H9 (cell line): Measurements from ENCODE around the gene ATG7. TPM values are rescaled to one million over a fixed set of nuclear protein-coding genes. Genes with fewer than 3 reads are reported as not detected.

ENCODE experiments used
- DNase-seq: peaks from one replicate; pipeline ENCODE4 v3.0.0-alpha.2; 2017
- H2AFZ ChIP-seq: one replicate; pipeline ENCODE4 v1.6.1; 2013; ENCODE audit warnings: mild to moderate bottlenecking, low read length, control low read depth, moderate library complexity
- H2AK5ac ChIP-seq: 2 replicates; pipeline ENCODE4 v1.6.1; 2013; ENCODE audit warnings: low read length, control low read depth, mixed read lengths; ENCODE audit not compliant: insufficient read length
- H2BK120ac ChIP-seq: one replicate; pipeline ENCODE4 v1.6.1; 2013; ENCODE audit warnings: low read depth, mild to moderate bottlenecking, low read length, control low read depth, inconsistent platforms; ENCODE audit not compliant: poor library complexity, severe bottlenecking
- H2BK12ac ChIP-seq: 2 replicates; pipeline ENCODE4 v1.6.1; 2013; ENCODE audit warnings: low read length, control low read depth, mixed read lengths, low read depth; ENCODE audit not compliant: insufficient read length
- H2BK15ac ChIP-seq: 2 replicates; pipeline ENCODE4 v1.6.1; 2013; ENCODE audit warnings: low read depth, low read length, control low read depth
- H2BK20ac ChIP-seq: one replicate; pipeline ENCODE4 v1.6.1; 2013; ENCODE audit warnings: low read depth, mild to moderate bottlenecking, low read length, control low read depth, inconsistent platforms; ENCODE audit not compliant: poor library complexity, severe bottlenecking
- H2BK5ac ChIP-seq: 2 replicates; pipeline ENCODE4 v1.6.1; 2013; ENCODE audit warnings: low read length, control low read depth, mixed read lengths; ENCODE audit not compliant: insufficient read length
- H3K14ac ChIP-seq: 2 replicates; pipeline ENCODE4 v1.6.1; 2013; ENCODE audit warnings: low read length, control low read depth; ENCODE audit not compliant: insufficient read depth
- H3K18ac ChIP-seq: 2 replicates; pipeline ENCODE4 v1.6.1; 2013; ENCODE audit warnings: low read depth, mild to moderate bottlenecking, mixed read lengths, low read length, control low read depth; ENCODE audit not compliant: insufficient read length
- H3K23ac ChIP-seq: 2 replicates; pipeline ENCODE4 v1.6.1; 2013; ENCODE audit warnings: low read length, control low read depth, mixed read lengths, low read depth; ENCODE audit not compliant: insufficient read length
- H3K23me2 ChIP-seq: 2 replicates; pipeline ENCODE4 v1.6.1; 2013; ENCODE audit warnings: low read depth, mild to moderate bottlenecking, mixed read lengths, low read length, control low read depth; ENCODE audit not compliant: insufficient read length, poor library complexity, severe bottlenecking
- H3K27ac ChIP-seq: 2 replicates; pipeline ENCODE4 v1.5.1; 2013; ENCODE audit warnings: low read length, control low read depth, mixed read lengths, low read depth; ENCODE audit not compliant: insufficient read length
- H3K27me3 ChIP-seq: 2 replicates; pipeline ENCODE4 v1.6.1; 2013; ENCODE audit warnings: low read length, control low read depth, inconsistent platforms; ENCODE audit not compliant: insufficient read depth
- H3K4ac ChIP-seq: 2 replicates; pipeline ENCODE4 v1.6.1; 2013; ENCODE audit warnings: low read depth, mild to moderate bottlenecking, control low read depth, inconsistent platforms, low read length, moderate library complexity
- H3K4me1 ChIP-seq: 2 replicates; pipeline ENCODE4 v1.6.1; 2013; ENCODE audit warnings: low read length, control low read depth, inconsistent platforms; ENCODE audit not compliant: insufficient read depth
- H3K4me2 ChIP-seq: 2 replicates; pipeline ENCODE4 v1.6.1; 2013; ENCODE audit warnings: low read length, control low read depth, mixed read lengths; ENCODE audit not compliant: insufficient read length, insufficient read depth
- H3K56ac ChIP-seq: 2 replicates; pipeline ENCODE4 v1.6.1; 2013; ENCODE audit warnings: low read depth, mild to moderate bottlenecking, mixed read lengths, low read length, control low read depth; ENCODE audit not compliant: insufficient read length
- H3K79me1 ChIP-seq: 2 replicates; pipeline ENCODE4 v1.6.1; 2013; ENCODE audit warnings: low read depth, mild to moderate bottlenecking, moderate library complexity, low read length, control low read depth, inconsistent platforms; ENCODE audit not compliant: insufficient read depth, poor library complexity, severe bottlenecking
- H3K79me2 ChIP-seq: 2 replicates; pipeline ENCODE4 v1.6.1; 2013; ENCODE audit warnings: low read length, control low read depth, inconsistent platforms; ENCODE audit not compliant: insufficient read depth
- H3K9ac ChIP-seq: 2 replicates; pipeline ENCODE4 v1.6.1; 2013; ENCODE audit warnings: low read length, control low read depth, mixed read lengths; ENCODE audit not compliant: insufficient read length; ENCODE audit errors: extremely low read depth
- H3K9me3 ChIP-seq: one replicate; pipeline ENCODE4 v1.6.1; 2013; ENCODE audit warnings: low read depth, low read length, inconsistent platforms; ENCODE audit not compliant: control insufficient read depth
- H3T11ph ChIP-seq: one replicate; pipeline ENCODE4 v1.6.1; 2013; ENCODE audit warnings: mild to moderate bottlenecking, low read length, control low read depth, inconsistent platforms
- H4K20me1 ChIP-seq: one replicate; pipeline ENCODE4 v1.6.1; 2013; ENCODE audit not compliant: control insufficient read depth, insufficient read length, insufficient read depth
- H4K5ac ChIP-seq: 2 replicates; pipeline ENCODE4 v1.6.1; 2013; ENCODE audit warnings: low read depth, mild to moderate bottlenecking, mixed read lengths, low read length, control low read depth; ENCODE audit not compliant: insufficient read length
- H4K8ac ChIP-seq: replicated peaks from 2 replicates; pipeline ENCODE4 v1.6.1; 2013; ENCODE audit warnings: low read length, control low read depth, mixed read lengths, low read depth; ENCODE audit not compliant: insufficient read length
- H4K91ac ChIP-seq: 2 replicates; pipeline ENCODE4 v1.6.1; 2013; ENCODE audit warnings: low read depth, mild to moderate bottlenecking, moderate library complexity, mixed read lengths, low read length, control low read depth; ENCODE audit not compliant: insufficient read length
- H3K27ac Mint-ChIP-seq, 3 experiments: 2 replicates in 2 of 3; 3 replicates in 1 of 3; pipeline ENCODE4 v1.8.0; 2020 to 2021; ENCODE audit warnings: mixed read lengths in 3 of 3, mild to moderate bottlenecking in 1 of 3, moderate library complexity in 1 of 3
- H3K27me3 Mint-ChIP-seq: 2 replicates; pipeline ENCODE4 v1.8.0; 2021; ENCODE audit warnings: low read depth, mild to moderate bottlenecking, moderate library complexity, mixed read lengths
- H3K36me3 Mint-ChIP-seq, 3 experiments: 2 replicates in 2 of 3; 3 replicates in 1 of 3; pipeline ENCODE4 v1.8.0; 2020 to 2021; ENCODE audit warnings: low read depth in 3 of 3, mixed read lengths in 3 of 3; ENCODE audit not compliant: insufficient read depth in 1 of 3
- H3K4me1 Mint-ChIP-seq, 2 experiments: 2 replicates each; pipeline ENCODE4 v1.8.0; 2020; ENCODE audit warnings: mixed read lengths in 2 of 2
- H3K4me3 Mint-ChIP-seq, 2 experiments: 2 replicates in 1 of 2; 3 replicates in 1 of 2; pipeline ENCODE4 v1.8.0; 2020 to 2021; ENCODE audit warnings: mild to moderate bottlenecking in 2 of 2, mixed read lengths in 2 of 2, moderate library complexity in 1 of 2
- H3K9me3 Mint-ChIP-seq, 2 experiments: 2 replicates in 1 of 2; 3 replicates in 1 of 2; pipeline ENCODE4 v1.8.0; 2020; ENCODE audit warnings: mild to moderate bottlenecking in 2 of 2, mixed read lengths in 2 of 2, moderate library complexity in 1 of 2
- WGBS: extraction: QIAGEN DNeasy Blood & Tissue Kit; methylation state at CpG from one replicate; pipeline ENCODE4 v1.1.7; 2013; ENCODE audit warnings: missing lambda C conversion rate, low lambda C conversion rate, mixed read lengths; ENCODE audit not compliant: insufficient read length; ENCODE audit errors: extremely low coverage; 5-methylcytosine and 5-hydroxymethylcytosine counted together
- total RNA-seq: library from RNA; stranded (reverse); gene quantifications from 2 replicates; pipeline ENCODE4 v1.2.1, GENCODE V29; 2021
- TF ChIP-seq, protein P1 (sequence below): fragments of 200-600 bp; sonication (generic); conservative IDR thresholded peaks from 3 replicates; pipeline ENCODE4 v1.8.0; 2021; ENCODE audit warnings: antibody characterized with exemption, mild to moderate bottlenecking

Gene ATG7
- total RNA-seq, 1 experiment from 2014 or later, result 17.9 TPM

DNA sequence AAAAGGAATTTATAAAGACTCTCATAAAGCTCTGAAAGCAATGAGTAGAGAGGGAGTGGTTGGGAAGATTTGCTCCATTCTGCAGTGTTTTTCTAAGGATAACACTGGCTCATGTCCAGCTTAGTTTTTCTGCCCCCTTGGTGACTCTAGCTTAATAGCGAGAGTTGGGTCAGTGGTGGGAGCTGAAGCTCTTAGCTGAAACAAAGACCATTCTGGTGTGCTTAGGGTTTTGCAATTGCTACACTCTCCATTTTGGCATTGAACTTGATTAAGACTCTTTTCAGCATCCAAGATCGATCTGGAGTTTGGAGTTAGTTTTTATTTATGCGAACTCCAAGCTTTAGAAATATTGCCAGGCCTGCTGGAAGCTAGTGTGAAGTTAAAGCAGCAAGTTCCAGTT, 98.0 kb downstream of the ATG7 start:
- no peak overlapping the region for H4K91ac ChIP-seq
- no peak overlapping the region for H3K4ac ChIP-seq
- WGBS, result no CpG with 5 or more reads among the region's 3 CpGs
- H3K27me3 ChIP-seq, result no peaks in the 10 kb centered on the region
- H2AK5ac ChIP-seq, result no peak overlapping the region
- no peaks in the 10 kb centered on the region for H3K9me3 ChIP-seq
- H2BK5ac ChIP-seq, result no peak overlapping the region
- H3K27ac ChIP-seq, result no peak overlapping the region
- H3K23ac ChIP-seq, result no peak overlapping the region
- H2AFZ ChIP-seq, result no peak overlapping the region
- Mint-ChIP-seq H3K9me3 (no peaks in the 10 kb centered on the region), H3K36me3 (peaks cover 0 to 3% (median 0%) of the 10 kb centered on the region in 3 experiments; a peak in 1 of 7 replicates), H3K4me3 (no peak overlapping the region), H3K27me3 (no peaks in the 10 kb centered on the region), H3K4me1 (peaks cover 12 to 25% of the 10 kb centered on the region in 2 experiments), H3K27ac (no peak overlapping the region)
- no peaks in the 10 kb centered on the region for H3K79me2 ChIP-seq
- H3K18ac ChIP-seq, result no peak overlapping the region
- no peak overlapping the region for H3K4me2 ChIP-seq
- no peak overlapping the region for H3K9ac ChIP-seq
- H2BK20ac ChIP-seq, result no peak overlapping the region
- no peak overlapping the region for H2BK15ac ChIP-seq
- no peak for DNase-seq
- no peaks in the 10 kb centered on the region for H3K4me1 ChIP-seq
- no peaks in the 10 kb centered on the region for H4K20me1 ChIP-seq
- TF ChIP-seq, protein P1, sequence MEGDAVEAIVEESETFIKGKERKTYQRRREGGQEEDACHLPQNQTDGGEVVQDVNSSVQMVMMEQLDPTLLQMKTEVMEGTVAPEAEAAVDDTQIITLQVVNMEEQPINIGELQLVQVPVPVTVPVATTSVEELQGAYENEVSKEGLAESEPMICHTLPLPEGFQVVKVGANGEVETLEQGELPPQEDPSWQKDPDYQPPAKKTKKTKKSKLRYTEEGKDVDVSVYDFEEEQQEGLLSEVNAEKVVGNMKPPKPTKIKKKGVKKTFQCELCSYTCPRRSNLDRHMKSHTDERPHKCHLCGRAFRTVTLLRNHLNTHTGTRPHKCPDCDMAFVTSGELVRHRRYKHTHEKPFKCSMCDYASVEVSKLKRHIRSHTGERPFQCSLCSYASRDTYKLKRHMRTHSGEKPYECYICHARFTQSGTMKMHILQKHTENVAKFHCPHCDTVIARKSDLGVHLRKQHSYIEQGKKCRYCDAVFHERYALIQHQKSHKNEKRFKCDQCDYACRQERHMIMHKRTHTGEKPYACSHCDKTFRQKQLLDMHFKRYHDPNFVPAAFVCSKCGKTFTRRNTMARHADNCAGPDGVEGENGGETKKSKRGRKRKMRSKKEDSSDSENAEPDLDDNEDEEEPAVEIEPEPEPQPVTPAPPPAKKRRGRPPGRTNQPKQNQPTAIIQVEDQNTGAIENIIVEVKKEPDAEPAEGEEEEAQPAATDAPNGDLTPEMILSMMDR, result no peak
- H3K79me1 ChIP-seq, result no peaks in the 10 kb centered on the region
- no peak overlapping the region for H4K8ac ChIP-seq
- H2BK120ac ChIP-seq, result no peak overlapping the region
- no peak overlapping the region for H2BK12ac ChIP-seq
- H3T11ph ChIP-seq, result no peak overlapping the region
- no peak overlapping the region for H3K56ac ChIP-seq
- no peak overlapping the region for H3K14ac ChIP-seq
- no peak overlapping the region for H4K5ac ChIP-seq
- H3K23me2 ChIP-seq, result no peaks in the 10 kb centered on the region
